Islet precursor cell (in vitro differentiated cells): ENCODE data around the gene PCSK7.
A peak's percentile ranks its signal among the peaks of the same experiment; 100 is the strongest.
"Not testable (repeated sequence)": the region's sequence is repeated elsewhere in the genome, so short reads cannot be mapped to it uniquely, and the experiment has no call there.

Experiments used
- DNase-seq: peaks from one replicate; pipeline ENCODE4 v3.0.0-alpha.2; 2018

PCSK7 gene

DNA sequence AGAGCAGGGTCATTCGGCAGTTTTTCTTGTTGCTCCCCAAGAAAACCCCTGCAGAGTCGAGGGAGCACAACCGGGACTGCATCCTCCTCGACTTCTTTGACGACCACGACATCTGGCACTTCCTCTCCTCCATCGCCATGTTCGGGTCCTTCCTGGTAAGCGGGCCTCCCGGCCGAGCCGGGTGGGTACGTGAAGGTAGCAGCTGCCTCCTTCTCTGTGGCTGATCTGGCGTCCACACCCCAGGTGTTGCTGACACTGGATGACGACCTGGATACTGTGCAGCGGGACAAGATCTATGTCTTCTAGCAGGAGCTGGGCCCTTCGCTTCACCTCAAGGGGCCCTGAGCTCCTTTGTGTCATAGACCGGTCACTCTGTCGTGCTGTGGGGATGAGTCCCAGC lies 36.1 kb downstream of the PCSK7 start:
- no peak for DNase-seq

- no peak for DNase-seq
These were observed 36.6 kb downstream of the PCSK7 start for GRCh38 chr11:117195258-117195657.

GRCh38 chr11:117194267-117194666 lies 37.6 kb downstream of the PCSK7 start:
- no peak for DNase-seq

- DNase-seq: no peak
These were observed 38.5 kb downstream of the PCSK7 start for GRCh38 chr11:117193130-117194020.

DNA sequence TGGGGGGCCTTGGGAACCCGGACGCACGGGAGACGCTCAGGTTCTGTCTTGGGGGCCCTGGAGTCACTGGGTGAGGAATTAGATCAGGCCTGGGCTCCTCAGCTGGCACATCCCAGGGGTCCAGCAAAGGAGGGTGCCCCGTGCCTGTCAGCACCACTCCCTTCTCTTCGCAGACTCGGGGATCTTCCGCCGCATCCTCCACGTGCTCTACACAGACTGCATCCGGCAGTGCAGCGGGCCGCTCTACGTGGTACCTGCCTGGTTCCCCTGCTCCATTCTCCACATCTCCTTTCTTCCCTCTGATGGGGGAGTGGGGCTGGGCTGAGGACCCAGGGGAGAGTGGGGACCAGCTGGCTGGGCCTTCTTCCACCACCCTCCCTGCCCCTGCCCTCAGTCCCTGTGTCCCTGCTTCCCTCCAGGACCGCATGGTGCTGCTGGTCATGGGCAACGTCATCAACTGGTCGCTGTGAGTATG lies 39.4 kb downstream of the PCSK7 start:
- DNase-seq: no peak

DNA sequence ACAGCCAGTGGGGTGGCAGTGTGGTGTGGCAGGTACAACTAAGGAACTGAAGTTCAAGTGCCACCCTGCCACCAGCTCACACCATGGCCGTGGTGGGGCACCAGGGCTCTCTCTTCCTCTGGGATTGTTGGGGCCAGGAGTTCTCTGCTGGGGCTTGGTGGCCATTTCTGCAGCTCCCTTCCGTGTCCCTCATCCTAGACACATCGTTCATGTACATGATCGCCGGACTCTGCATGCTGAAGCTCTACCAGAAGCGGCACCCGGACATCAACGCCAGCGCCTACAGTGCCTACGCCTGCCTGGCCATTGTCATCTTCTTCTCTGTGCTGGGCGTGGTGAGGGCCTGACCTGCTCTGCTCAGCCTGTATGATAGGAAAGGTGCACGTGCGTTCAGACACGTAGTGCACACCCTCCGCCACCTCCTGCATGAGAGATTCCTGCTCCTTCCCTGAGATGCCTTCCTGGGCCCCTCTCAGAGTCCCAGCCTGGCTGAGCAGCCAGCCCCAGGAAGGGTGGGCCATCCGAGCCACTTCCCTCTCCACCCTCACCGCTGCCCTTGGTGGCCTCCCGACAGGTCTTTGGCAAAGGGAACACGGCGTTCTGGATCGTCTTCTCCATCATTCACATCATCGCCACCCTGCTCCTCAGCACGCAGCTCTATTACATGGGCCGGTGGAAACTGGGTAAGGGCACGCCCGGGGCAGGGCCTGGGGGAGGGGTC lies 40.0 kb downstream of the PCSK7 start:
- no peak for DNase-seq

- DNase-seq: peak; percentile 45
These were observed 41.8 kb downstream of the PCSK7 start for GRCh38 chr11:117189941-117190544.

- DNase-seq: peak; percentile 40
These were observed 42.5 kb downstream of the PCSK7 start for GRCh38 chr11:117189191-117189940.

- peak; percentile 43 for DNase-seq
These were observed 43.2 kb downstream of the PCSK7 start for GRCh38 chr11:117188620-117189081.

DNA sequence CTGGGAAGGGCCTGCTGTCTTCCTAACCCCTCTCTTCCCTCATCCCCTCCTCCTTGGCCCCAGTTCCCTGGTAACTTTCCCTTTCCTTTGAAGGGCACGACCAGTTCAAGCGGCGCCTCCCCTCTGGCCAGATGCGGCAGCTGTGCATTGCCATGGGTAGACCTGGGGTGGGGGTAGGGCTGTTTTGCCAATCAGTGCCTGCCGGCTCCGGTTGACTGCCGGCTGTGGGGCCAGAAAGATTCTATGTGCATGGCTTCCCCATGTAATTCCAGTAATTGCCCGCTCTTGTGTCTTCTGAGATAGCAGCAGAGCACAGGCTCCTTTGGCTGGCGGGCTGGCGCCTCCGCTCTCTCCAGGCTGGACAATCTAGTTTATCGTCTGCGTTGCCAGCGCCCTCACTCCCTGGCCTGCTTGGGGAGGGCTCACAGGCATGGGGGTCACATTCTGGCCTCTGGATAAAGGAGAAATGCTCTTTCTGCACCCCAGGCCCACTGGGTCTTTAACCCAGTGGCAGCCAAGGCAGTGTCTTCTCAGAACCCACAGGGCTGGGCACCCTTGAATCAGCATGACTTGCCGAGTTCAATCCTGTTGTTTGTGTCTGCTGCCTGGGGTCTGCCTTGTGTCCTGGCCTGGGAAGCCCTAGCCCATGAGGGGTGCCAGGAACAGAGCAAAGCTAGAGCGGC lies 43.9 kb downstream of the PCSK7 start:
- no peak for DNase-seq

GRCh38 chr11:117187428-117187798 lies 44.5 kb downstream of the PCSK7 start:
- DNase-seq: peak; percentile 43

GRCh38 chr11:117187007-117187406 lies 44.9 kb downstream of the PCSK7 start:
- DNase-seq: peak; percentile 53

DNA sequence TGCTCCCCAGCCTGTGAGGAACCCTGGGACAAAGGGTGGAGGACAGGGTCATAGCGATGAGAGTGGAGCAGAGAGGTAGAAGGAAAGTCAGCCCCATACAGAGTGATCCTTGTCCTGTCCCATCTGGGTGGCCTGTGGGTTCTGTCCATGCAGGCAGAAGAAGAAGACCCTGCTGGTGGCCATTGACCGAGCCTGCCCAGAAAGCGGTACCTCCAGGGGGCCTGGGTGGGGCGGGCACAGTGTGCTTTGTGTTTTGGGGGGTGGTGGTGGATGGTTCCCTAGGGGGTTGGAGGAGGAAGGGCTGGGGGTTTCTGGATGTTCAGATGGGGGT lies 45.5 kb downstream of the PCSK7 start:
- no peak for DNase-seq

GRCh38 chr11:117185736-117186430 lies 46.0 kb downstream of the PCSK7 start:
- DNase-seq: no peak

DNA sequence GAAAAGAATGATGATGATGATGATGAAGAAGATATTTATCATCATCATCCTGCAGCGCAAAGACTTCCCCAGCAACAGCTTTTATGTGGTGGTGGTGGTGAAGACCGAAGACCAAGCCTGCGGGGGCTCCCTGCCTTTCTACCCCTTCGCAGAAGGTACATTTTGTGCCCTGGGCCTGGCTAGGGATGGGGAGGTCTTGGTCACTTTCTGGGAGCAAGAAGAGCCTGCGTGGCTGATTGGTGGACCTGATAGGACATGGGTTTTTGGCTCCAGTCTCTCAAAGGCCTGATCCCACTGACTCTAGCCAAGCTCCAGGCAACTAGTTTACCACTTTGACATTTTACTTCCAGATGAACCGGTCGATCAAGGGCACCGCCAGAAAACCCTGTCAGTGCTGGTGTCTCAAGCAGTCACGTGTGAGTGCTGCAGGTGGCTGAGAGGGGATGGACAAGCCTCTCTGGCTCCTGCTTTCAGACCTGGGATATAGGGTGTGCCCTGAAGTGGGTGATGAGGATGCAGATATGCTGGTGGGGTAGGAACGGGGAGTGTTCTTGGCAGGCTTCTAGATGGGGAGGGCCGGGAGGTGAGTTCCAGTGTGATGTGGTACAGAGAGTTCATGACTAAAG lies 48.0 kb downstream of the PCSK7 start:
- DNase-seq: peak; percentile 54

DNA sequence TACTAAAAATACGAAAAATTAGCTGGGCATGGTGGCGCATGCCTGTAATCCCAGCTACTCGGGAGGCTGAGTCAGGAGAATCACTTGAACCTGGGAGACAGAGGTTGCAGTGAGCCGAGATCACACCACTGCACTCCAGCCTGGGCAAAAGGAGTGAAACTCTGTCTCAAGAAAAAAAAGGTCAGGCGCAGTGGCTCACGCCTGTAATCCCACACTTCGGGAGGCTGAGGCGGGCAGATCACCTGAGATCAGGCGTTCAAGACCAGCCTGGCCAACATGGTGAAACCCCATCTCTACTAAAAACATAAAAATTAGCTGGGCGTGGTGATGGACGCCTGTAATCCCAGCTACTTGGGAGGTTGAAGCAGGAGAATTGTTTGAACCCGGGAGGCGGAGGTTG lies 48.7 kb downstream of the PCSK7 start:
- not testable (repeated sequence) for DNase-seq

DNA sequence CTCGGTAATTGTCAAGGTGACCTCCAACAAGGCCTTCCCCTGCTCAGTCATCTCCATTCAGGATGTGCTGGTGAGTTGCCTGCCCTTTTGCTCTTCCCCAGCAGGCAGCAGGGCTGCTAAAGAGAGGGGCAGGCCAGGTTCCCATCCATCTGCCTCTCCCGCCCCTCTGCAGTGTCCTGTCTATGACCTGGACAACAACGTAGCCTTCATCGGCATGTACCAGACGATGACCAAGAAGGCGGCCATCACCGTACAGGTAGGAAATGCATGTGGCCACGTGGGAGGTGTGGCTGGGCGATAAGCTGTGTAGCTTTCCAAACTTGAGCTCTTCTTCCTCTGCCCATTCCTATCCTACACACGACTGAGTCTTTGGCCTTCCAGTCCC lies 49.3 kb downstream of the PCSK7 start:
- no peak for DNase-seq

DNA sequence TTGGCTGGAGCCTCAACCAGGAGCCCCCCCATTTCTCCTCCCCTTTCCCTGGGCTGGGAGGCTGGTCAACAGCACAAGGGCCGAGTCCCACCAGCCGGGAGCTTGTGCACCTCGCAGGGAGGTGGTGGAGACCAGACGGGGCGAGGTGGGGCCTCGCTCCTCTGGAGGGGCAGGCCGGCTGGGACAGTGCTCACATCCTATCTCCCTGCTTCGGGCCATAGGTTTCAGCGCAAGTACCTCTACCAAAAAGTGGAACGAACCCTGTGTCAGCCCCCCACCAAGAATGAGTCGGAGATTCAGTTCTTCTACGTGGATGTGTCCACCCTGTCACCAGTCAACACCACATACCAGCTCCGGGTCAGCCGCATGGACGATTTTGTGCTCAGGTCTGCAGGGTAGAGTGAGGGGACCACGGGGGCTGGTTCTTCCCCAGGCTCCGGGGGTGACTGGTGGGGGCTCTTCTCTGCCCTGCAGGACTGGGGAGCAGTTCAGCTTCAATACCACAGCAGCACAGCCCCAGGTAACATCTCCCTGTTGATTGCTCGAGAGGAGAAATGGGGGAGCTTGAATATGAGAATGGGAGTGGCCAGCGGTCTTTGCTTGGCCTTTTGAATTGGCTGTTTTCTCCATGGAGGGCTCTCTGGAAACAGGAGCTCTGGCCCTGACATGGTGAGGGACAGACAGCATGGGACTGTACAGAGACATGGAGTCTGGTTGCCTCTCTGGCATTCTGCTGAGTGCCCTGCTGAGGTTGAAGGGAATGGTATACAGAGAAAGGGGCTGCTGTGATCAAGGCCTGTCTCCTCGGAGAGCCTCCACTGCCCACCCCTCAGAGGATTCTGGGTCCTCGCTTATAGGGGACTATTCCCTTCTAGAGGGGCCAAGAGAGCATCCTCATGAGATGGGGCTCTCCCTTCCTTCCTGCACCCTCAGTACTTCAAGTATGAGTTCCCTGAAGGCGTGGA lies 50.0 kb downstream of the PCSK7 start:
- DNase-seq: no peak

DNA sequence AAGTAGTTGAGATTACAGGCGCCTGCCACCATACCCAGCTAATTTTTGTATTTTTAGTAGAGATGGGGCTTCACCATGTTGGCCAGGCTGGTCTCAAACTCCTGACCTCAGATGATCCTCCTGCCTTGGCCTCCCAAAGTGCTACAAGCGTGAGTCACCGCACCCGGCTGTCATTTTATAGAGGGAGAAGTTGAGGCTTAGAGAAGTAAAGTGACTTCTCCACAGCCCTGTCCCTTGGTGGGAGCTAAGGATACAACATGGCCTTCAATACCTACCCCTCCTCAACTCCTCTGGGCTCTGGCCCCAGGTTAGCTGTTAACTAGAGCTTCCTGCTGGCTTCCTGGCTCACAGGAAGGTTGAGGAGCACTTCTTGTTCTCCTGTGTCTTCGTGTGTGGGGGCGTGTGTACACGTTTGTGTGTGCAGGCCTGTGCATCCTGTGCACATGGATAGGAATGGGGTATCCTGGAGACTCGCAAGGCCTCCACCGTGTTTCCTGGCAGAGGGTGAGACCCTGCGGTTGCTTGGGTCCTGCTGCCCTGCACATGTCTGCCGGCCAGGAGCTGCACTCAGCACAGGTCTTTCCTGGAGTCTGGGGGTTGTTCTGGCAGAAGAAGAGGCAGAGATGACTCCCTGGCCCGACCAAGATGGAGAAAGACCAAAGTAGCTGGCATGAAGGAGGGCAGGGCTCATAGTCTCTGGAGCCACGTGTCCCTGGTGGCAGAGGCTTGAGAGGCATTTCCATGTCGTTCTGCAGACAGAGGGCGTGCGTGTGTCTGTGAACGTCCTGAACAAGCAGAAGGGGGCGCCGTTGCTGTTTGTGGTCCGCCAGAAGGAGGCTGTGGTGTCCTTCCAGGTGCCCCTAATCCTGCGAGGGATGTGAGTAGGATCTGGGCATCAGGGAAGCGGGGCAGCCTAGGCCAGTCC lies 51.0 kb downstream of the PCSK7 start:
- peak; percentile 90 for DNase-seq
